HCT116 (cell line): ENCODE measurements around the gene UBE2G2.

Source experiments
- CEBPB ChIP-seq: IDR thresholded peaks from 2 replicates; pipeline ENCODE4 v1.6.1; 2012; ENCODE audit warnings: low read depth
- EZH2 ChIP-seq: fragments of 200-600 bp; sonication (generic); IDR thresholded peaks from 2 replicates; pipeline ENCODE4 v1.6.1; 2017; ENCODE audit warnings: antibody characterized with exemption, mixed run types
- JUND ChIP-seq: IDR thresholded peaks from 2 replicates; pipeline ENCODE4 v1.6.1; 2012
- POLR2A ChIP-seq: IDR thresholded peaks from 2 replicates; pipeline ENCODE4 v1.7.0; 2011; ENCODE audit warnings: borderline replicate concordance; ENCODE audit not compliant: insufficient read depth, insufficient read length; ENCODE audit errors: extremely low read depth
- POLR2AphosphoS5 ChIP-seq: IDR thresholded peaks from 2 replicates; pipeline ENCODE4 v1.6.1; 2011; ENCODE audit warnings: mild to moderate bottlenecking, low read depth, low read length, moderate library complexity
- SP1 ChIP-seq: IDR thresholded peaks from 2 replicates; pipeline ENCODE4 v1.6.1; 2012; ENCODE audit warnings: low read depth
- TCF7L2 ChIP-seq: IDR thresholded peaks from 2 replicates; pipeline ENCODE4 v1.7.0; 2011; ENCODE audit warnings: borderline replicate concordance, inconsistent platforms; ENCODE audit not compliant: insufficient read depth, insufficient read length; ENCODE audit errors: extremely low read depth
- YY1 ChIP-seq: IDR thresholded peaks from 2 replicates; pipeline ENCODE4 v1.6.1; 2011; ENCODE audit warnings: low read length, low read depth, moderate library complexity, mild to moderate bottlenecking; ENCODE audit not compliant: insufficient replicate concordance; ENCODE audit errors: extremely low read depth
- TF ChIP-seq, protein P1 (sequence below), 3 experiments: fragments of 200-600 bp in 1 of 3; sonication (generic) in 1 of 3; IDR thresholded peaks in 2 of 3; conservative IDR thresholded peaks in 1 of 3; 2 replicates each; pipeline ENCODE4 v1.5.1; 2012 to 2017; ENCODE audit warnings: low read depth in 2 of 3, low read length in 2 of 3, antibody characterized with exemption in 1 of 3, borderline replicate concordance in 1 of 3, control low read depth in 1 of 3, mild to moderate bottlenecking in 1 of 3, mixed read lengths in 1 of 3, mixed run types in 1 of 3, moderate library complexity in 1 of 3; ENCODE audit not compliant: insufficient read depth in 1 of 3
- TF ChIP-seq, protein P2 (sequence below): IDR thresholded peaks from 2 replicates; pipeline ENCODE4 v1.6.1; 2012; ENCODE audit warnings: low read depth
- TF ChIP-seq, protein P3 (sequence below): IDR thresholded peaks from 2 replicates; pipeline ENCODE4 v1.6.1; 2012

DNA sequence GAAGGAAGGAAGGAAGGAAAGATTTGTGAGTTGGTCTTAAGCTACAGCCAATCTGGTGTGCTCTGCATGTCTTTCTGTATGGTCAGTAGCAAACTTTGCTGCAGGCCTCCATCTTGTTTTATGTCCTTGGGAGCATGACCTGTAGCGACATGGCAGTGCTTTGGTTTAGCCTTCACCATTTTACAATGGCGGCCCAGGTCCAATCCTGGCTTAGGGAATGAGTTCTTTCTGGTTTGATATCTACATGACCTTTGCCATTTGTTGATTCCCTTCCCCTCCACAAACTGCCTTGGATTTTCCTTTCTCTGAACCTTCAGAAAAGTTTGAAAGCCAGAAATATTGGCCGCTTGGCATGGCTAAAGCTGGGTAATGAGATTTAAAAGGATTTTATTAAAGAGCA lies 59.7 kb downstream of the UBE2G2 start:
- TF ChIP-seq EZH2 (no peak), POLR2AphosphoS5 (no peak), YY1 (no peak), CEBPB (no peak), SP1 (no peak), TCF7L2 (no peak), POLR2A (no peak), JUND (no peak)
- TF ChIP-seq, protein P1, sequence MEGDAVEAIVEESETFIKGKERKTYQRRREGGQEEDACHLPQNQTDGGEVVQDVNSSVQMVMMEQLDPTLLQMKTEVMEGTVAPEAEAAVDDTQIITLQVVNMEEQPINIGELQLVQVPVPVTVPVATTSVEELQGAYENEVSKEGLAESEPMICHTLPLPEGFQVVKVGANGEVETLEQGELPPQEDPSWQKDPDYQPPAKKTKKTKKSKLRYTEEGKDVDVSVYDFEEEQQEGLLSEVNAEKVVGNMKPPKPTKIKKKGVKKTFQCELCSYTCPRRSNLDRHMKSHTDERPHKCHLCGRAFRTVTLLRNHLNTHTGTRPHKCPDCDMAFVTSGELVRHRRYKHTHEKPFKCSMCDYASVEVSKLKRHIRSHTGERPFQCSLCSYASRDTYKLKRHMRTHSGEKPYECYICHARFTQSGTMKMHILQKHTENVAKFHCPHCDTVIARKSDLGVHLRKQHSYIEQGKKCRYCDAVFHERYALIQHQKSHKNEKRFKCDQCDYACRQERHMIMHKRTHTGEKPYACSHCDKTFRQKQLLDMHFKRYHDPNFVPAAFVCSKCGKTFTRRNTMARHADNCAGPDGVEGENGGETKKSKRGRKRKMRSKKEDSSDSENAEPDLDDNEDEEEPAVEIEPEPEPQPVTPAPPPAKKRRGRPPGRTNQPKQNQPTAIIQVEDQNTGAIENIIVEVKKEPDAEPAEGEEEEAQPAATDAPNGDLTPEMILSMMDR (IDR thresholded peaks at IDR 0.05 in 2 of 3, conservative IDR thresholded peaks at IDR 0.05 in 1 of 3; ENCODE audit: borderline replicate concordance in 1 of 3, insufficient read depth in 1 of 3, low read depth in 2 of 3, low read length in 2 of 3) = no peak
- TF ChIP-seq, protein P2, sequence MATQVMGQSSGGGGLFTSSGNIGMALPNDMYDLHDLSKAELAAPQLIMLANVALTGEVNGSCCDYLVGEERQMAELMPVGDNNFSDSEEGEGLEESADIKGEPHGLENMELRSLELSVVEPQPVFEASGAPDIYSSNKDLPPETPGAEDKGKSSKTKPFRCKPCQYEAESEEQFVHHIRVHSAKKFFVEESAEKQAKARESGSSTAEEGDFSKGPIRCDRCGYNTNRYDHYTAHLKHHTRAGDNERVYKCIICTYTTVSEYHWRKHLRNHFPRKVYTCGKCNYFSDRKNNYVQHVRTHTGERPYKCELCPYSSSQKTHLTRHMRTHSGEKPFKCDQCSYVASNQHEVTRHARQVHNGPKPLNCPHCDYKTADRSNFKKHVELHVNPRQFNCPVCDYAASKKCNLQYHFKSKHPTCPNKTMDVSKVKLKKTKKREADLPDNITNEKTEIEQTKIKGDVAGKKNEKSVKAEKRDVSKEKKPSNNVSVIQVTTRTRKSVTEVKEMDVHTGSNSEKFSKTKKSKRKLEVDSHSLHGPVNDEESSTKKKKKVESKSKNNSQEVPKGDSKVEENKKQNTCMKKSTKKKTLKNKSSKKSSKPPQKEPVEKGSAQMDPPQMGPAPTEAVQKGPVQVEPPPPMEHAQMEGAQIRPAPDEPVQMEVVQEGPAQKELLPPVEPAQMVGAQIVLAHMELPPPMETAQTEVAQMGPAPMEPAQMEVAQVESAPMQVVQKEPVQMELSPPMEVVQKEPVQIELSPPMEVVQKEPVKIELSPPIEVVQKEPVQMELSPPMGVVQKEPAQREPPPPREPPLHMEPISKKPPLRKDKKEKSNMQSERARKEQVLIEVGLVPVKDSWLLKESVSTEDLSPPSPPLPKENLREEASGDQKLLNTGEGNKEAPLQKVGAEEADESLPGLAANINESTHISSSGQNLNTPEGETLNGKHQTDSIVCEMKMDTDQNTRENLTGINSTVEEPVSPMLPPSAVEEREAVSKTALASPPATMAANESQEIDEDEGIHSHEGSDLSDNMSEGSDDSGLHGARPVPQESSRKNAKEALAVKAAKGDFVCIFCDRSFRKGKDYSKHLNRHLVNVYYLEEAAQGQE = no peak
- TF ChIP-seq, protein P3, sequence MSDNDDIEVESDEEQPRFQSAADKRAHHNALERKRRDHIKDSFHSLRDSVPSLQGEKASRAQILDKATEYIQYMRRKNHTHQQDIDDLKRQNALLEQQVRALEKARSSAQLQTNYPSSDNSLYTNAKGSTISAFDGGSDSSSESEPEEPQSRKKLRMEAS = no peak
